Measurements from ENCODE around the gene SH2D2A.

GRCh38 chr1:156785458-156785857, 31.2 kb downstream of the SH2D2A start:
- TF ChIP-seq CTCF (conservative IDR thresholded peaks at IDR 0.05; ENCODE audit: low read depth, low read length): no peak
- TF ChIP-seq POLR2A (IDR thresholded peaks at IDR 0.05; ENCODE audit: low read depth, low read length): no peak
- no peak for TF ChIP-seq USF2 (IDR thresholded peaks at IDR 0.05; ENCODE audit: low read depth, low read length)
- no peak for TF ChIP-seq ELK1 (IDR thresholded peaks at IDR 0.05; ENCODE audit: borderline replicate concordance, low read depth, low read length)
